PC-3 (cell line): ENCODE data around the gene ZNF778. TPM values are rescaled to one million over a fixed set of nuclear protein-coding genes. Genes with fewer than 3 reads are reported as not detected.

Experiments used
- ATAC-seq: fragments of 200-7000 bp; cut with Tn5 transposase; 2 replicates; pipeline ENCODE4 v1.9.1; 2020; ENCODE audit warnings: mild to moderate bottlenecking, moderate library complexity
- BruUV-seq: library from RNA; stranded (reverse); fragments of 400-500 nt; replicated peaks from 2 replicates; lab custom pipeline; 2021; lab: Mats Ljungman, UMichigan
- CTCF ChIA-PET: fragments of 300-600 bp; sonication (Branson Sonifier 250); formaldehyde crosslinking; loops from one replicate; lab custom pipeline; 2022; ENCODE audit warnings: antibody characterized with exemption; lab: Charles Lee
- POLR2A ChIA-PET: fragments of 300-600 bp; sonication (Branson Sonifier 250); formaldehyde crosslinking; loops from one replicate; lab custom pipeline; 2022; ENCODE audit warnings: antibody characterized with exemption; ENCODE audit not compliant: unreplicated experiment; lab: Charles Lee
- DNase-seq: peaks from one replicate; pipeline ENCODE4 v3.0.0-alpha.2; 2015
- H2AFZ ChIP-seq: fragments of 300-600 bp; sonication (generic); 2 replicates; pipeline ENCODE4 v1.6.0; 2016; ENCODE audit warnings: antibody characterized with exemption, low read length
- H3F3A ChIP-seq: fragments of 300-600 bp; sonication (generic); one replicate; pipeline ENCODE4 v1.6.0; 2017; ENCODE audit warnings: antibody characterized with exemption, low read length, control low read depth, mild to moderate bottlenecking; ENCODE audit not compliant: unreplicated experiment
- H3K27ac ChIP-seq: fragments of 300-600 bp; sonication (generic); 2 replicates; pipeline ENCODE4 v1.5.1; 2016; ENCODE audit warnings: mild to moderate bottlenecking, low read length
- H3K27me3 ChIP-seq: fragments of 300-600 bp; sonication (generic); 2 replicates; pipeline ENCODE4 v1.6.1; 2016; ENCODE audit warnings: low read length, mixed read lengths
- H3K36me3 ChIP-seq: fragments of 300-600 bp; sonication (generic); 2 replicates; pipeline ENCODE4 v1.6.1; 2016; ENCODE audit warnings: low read depth, mixed run types, low read length, mixed read lengths
- H3K4me1 ChIP-seq: fragments of 300-600 bp; sonication (generic); 2 replicates; pipeline ENCODE4 v1.5.1; 2016; ENCODE audit warnings: low read length; ENCODE audit not compliant: insufficient read depth
- H3K4me2 ChIP-seq: fragments of 300-600 bp; sonication (generic); 2 replicates; pipeline ENCODE4 v1.6.0; 2016; ENCODE audit warnings: low read length
- H3K4me3 ChIP-seq: fragments of 300-600 bp; sonication (generic); 2 replicates; pipeline ENCODE4 v1.5.1; 2016; ENCODE audit warnings: mild to moderate bottlenecking, low read length, mixed read lengths
- H3K79me2 ChIP-seq: fragments of 300-600 bp; sonication (generic); 2 replicates; pipeline ENCODE4 v1.6.1; 2017; ENCODE audit warnings: low read length, mixed read lengths
- H3K9ac ChIP-seq: fragments of 300-600 bp; sonication (generic); 2 replicates; pipeline ENCODE4 v1.6.0; 2016; ENCODE audit warnings: mild to moderate bottlenecking, low read length
- H3K9me2 ChIP-seq: fragments of 300-600 bp; sonication (generic); replicated peaks from 2 replicates; pipeline ENCODE4 v1.6.1; 2016; ENCODE audit warnings: mixed run types, low read length, mixed read lengths
- H3K9me3 ChIP-seq: fragments of 300-600 bp; sonication (generic); 2 replicates; pipeline ENCODE4 v1.6.1; 2016; ENCODE audit warnings: low read length, mixed read lengths
- H4K20me1 ChIP-seq: fragments of 300-600 bp; sonication (generic); 2 replicates; pipeline ENCODE4 v1.6.1; 2016; ENCODE audit warnings: low read length, mixed read lengths
- CTCF ChIP-seq: fragments of 300-600 bp; sonication (generic); conservative IDR thresholded peaks from 2 replicates; pipeline ENCODE4 v1.5.1; 2017; ENCODE audit warnings: antibody characterized with exemption, low read depth, mild to moderate bottlenecking, low read length
- EZH2 ChIP-seq: fragments of 300-600 bp; sonication (generic); IDR thresholded peaks from one replicate; pipeline ENCODE4 v1.6.1; 2017; ENCODE audit warnings: antibody characterized with exemption, mild to moderate bottlenecking, low read length; ENCODE audit not compliant: unreplicated experiment
- EZH2phosphoT487 ChIP-seq: fragments of 300-600 bp; sonication (generic); IDR thresholded peaks from 2 replicates; pipeline ENCODE4 v1.6.1; 2018; ENCODE audit warnings: mild to moderate bottlenecking, antibody characterized with exemption, low read length, borderline replicate concordance
- intact Hi-C: fragments of 100-400 bp; cut with micrococcal nuclease; formaldehyde crosslinking; loops from 2 replicates; pipeline ENCODE4 v1.9.0; 2023
- total RNA-seq: library from RNA; depleted of rRNA; stranded (reverse); fragments of >200 nt; gene quantifications from 2 replicates; pipeline ENCODE4 v1.2.3, GENCODE V29; 2014

Gene ZNF778
- total RNA-seq, 1 experiment from 2014 or later, result 15.3 TPM

- ChIA-PET CTCF (no interaction called here), POLR2A (no interaction called here)
- Histone ChIP-seq H3K4me3 (peak within 1 kb of the TSS; percentile 63), H3K9ac (no peak within 1 kb of the TSS; the same call in 1 of the 2 replicates), H3K79me2 (peaks cover 18% of the 10 kb centered on the region), H3K4me1 (0 out of 2 replicates have a peak, but pooled peaks cover 6% of the 10 kb centered on the region), H3F3A (no peaks in the 10 kb centered on the region), H3K9me3 (no peaks in the 10 kb centered on the region), H2AFZ (no peak within 1 kb of the TSS), H3K4me2 (peak within 1 kb of the TSS; percentile 75), H3K27ac (no peak within 1 kb of the TSS), H3K36me3 (no peaks in the 10 kb centered on the region), H4K20me1 (0 out of 2 replicates have a peak, but pooled peaks cover 8% of the 10 kb centered on the region), H3K9me2 (no peaks in the 10 kb centered on the region), H3K27me3 (0 out of 2 replicates have a peak, but pooled peaks cover 4% of the 10 kb centered on the region)
- no peak for TF ChIP-seq EZH2
- no peak for TF ChIP-seq CTCF
- no peak for TF ChIP-seq EZH2phosphoT487
- TSS peak; percentile 51 for BruUV-seq
- ATAC-seq (no peak), DNase-seq (no peak)
- intact Hi-C loops, result no loop called here
Observed at GRCh38 chr16:89200124-89200849, 17.2 kb upstream of the ZNF778 start, which contains the start of gene SLC22A31. TSS of gene SLC22A31 (minus strand) at chr16:89200537. CDS start at chr16:89200501, 36 bp downstream.

DNA sequence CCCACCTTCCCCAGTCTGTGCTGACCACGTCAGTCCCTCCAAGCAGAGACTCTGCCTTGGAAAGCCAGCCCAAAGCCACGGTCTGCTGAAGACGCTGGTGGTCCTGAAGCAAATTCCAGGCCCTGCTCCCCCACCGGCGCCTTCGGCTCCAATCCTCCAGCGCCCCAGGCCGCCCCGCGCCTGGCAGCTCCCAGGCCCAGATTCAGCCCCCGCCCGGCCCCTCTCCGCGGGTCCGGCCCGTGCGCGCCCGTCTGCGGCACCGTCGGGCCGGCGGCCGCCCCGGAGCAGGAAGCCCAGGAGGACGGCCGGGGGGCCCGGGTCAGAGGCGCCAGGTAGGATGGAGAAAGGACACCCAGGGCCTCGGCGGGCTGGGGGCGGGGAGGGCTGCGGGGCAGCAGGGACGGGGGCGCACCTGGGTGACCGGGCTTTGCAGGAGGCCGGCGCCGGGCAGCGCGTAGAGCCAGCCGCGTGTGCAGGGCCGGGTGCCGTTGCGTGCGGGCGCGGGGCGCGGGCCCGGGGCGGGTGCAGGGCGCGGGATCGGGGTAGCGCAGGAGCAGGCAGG is 16.6 kb upstream of the ZNF778 start:
- BruUV-seq, result no TSS peak
- H3K4me1 ChIP-seq, result 0 out of 2 replicates have a peak, but pooled peaks cover 6% of the 10 kb centered on the region
- 0 out of 2 replicates have a peak, but pooled peaks cover 8% of the 10 kb centered on the region for H4K20me1 ChIP-seq
- no peak for DNase-seq
- ATAC-seq, result peak; percentile 30
- no peaks in the 10 kb centered on the region for H3K9me3 ChIP-seq
- intact Hi-C loops, result loop anchor here (1.0 kb wide), 1 partner anchor 8 kb away; no protein-coding TSS in a partner anchor
- no peak for TF ChIP-seq CTCF
- TF ChIP-seq EZH2phosphoT487, result no peak
- no peak for TF ChIP-seq EZH2
- no peak overlapping the region for H3K27ac ChIP-seq
- 0 out of 2 replicates have a peak, but pooled peaks cover 4% of the 10 kb centered on the region for H3K27me3 ChIP-seq
- no peaks in the 10 kb centered on the region for H3K9me2 ChIP-seq
- no peaks in the 10 kb centered on the region for H3F3A ChIP-seq
- H3K36me3 ChIP-seq, result no peaks in the 10 kb centered on the region
- ChIA-PET CTCF (no interaction called here), POLR2A (no interaction called here)
- H3K4me2 ChIP-seq, result peak overlapping the region; percentile 75
- peaks cover 18% of the 10 kb centered on the region for H3K79me2 ChIP-seq
- no peak overlapping the region; the same call in 1 of the 2 replicates for H3K9ac ChIP-seq
- peak overlapping the region; percentile 63 for H3K4me3 ChIP-seq
- H2AFZ ChIP-seq, result no peak overlapping the region
